ENCODE results near the gene S100A1. TPM values are rescaled to one million over a fixed set of nuclear protein-coding genes. Genes with fewer than 3 reads are reported as not detected.

The S100A1 gene
- total and polyA plus RNA-seq, 2 of the 13 experiments (the other 11 are each of a cell fraction or from before 2014, with no cell fraction given): 120 to 251 TPM

DNA sequence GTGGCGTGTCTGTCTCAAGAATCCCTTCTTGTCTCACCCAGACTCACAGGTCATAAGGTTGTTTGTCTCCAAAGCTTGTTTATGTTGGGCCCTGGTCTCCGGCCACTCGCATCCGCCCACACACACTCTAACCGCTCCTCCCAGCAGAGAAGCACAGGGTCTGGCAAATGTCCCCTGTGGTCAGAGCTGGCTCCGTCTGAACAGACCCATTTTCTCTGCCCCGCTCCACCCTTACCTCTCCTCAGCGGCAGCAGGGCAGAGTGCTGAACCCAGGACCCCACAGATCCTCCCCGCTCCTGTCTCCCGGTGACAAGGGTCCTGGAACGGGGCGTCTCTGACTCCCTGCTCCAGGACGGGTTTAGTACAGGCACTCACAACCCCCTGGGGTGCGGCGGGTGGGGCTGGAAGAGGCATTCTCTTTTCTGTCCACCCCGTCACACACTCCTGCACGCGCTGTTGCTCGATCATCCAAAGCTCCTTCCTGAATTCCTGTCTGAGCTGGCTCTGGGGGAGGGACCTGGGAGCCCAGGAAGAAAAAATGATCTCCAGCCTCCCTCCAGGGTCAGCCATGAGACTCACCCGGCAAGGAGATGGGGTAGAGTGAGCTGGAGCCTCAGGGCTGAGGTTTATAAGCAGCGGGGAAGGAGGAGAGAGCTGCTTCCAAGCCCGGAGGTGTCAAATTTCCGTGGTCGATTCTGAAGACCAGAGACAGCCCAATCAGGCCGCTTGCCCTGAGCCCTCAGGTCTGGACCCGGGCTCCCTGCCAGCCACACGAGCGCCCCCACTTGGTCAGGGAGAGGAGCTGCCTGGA, 1.1 kb upstream of the S100A1 start, which contains the start of gene S100A13 (continued):
- TF ChIP-seq GLI4 (CRISPR knock-in tag; IDR thresholded peaks at IDR 0.05; ENCODE audit: borderline replicate concordance): no peak
- peak; percentile 35; the same call in 1 of the 2 replicates for TF ChIP-seq MIER3 (CRISPR knock-in tag; IDR thresholded peaks at IDR 0.05; ENCODE audit: borderline replicate concordance)
- no peak for TF ChIP-seq ARID2 (CRISPR knock-in tag; IDR thresholded peaks at IDR 0.05; ENCODE audit: borderline replicate concordance)
- 0 out of 2 replicates have a peak, but pooled peaks have one; percentile 17 for TF ChIP-seq KDM3A (CRISPR knock-in tag; IDR thresholded peaks at IDR 0.05; ENCODE audit: low read depth)
- no peak for TF ChIP-seq PAX8 (CRISPR knock-in tag; IDR thresholded peaks at IDR 0.05; ENCODE audit: borderline replicate concordance)
- no peak for TF ChIP-seq KLF13 (CRISPR knock-in tag; IDR thresholded peaks at IDR 0.05)
- TF ChIP-seq ZFYVE20 (CRISPR knock-in tag; IDR thresholded peaks at IDR 0.05; ENCODE audit: borderline replicate concordance, low read depth): no peak
- peak; percentile 73 for TF ChIP-seq XRCC5 (optimal IDR thresholded peaks at IDR 0.05; ENCODE audit: low read length)
- TF ChIP-seq, protein P1, sequence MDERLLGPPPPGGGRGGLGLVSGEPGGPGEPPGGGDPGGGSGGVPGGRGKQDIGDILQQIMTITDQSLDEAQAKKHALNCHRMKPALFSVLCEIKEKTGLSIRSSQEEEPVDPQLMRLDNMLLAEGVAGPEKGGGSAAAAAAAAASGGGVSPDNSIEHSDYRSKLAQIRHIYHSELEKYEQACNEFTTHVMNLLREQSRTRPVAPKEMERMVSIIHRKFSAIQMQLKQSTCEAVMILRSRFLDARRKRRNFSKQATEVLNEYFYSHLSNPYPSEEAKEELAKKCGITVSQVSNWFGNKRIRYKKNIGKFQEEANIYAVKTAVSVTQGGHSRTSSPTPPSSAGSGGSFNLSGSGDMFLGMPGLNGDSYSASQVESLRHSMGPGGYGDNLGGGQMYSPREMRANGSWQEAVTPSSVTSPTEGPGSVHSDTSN (CRISPR knock-in tag; IDR thresholded peaks at IDR 0.05): no peak
- no peak for TF ChIP-seq PHF5A (CRISPR knock-in tag; IDR thresholded peaks at IDR 0.05; ENCODE audit: low read depth, unreplicated experiment)
- no peak for TF ChIP-seq ELF4 (CRISPR knock-in tag; IDR thresholded peaks at IDR 0.05; ENCODE audit: borderline replicate concordance)
- 0 out of 2 replicates have a peak, but pooled peaks have one; percentile 11 for TF ChIP-seq ZNF121 (CRISPR knock-in tag; IDR thresholded peaks at IDR 0.05)
- TF ChIP-seq NKX3-1 (CRISPR knock-in tag; IDR thresholded peaks at IDR 0.05): no peak
- no peak for TF ChIP-seq ZNF883 (CRISPR knock-in tag; IDR thresholded peaks at IDR 0.05; ENCODE audit: not compliant biosample characterization)
- TF ChIP-seq EP300 (IDR thresholded peaks at IDR 0.05; ENCODE audit: low read depth in 2 of 2, low read length in 2 of 2): no peak
- TF ChIP-seq EP300 (CRISPR knock-in tag; IDR thresholded peaks at IDR 0.05; ENCODE audit: borderline replicate concordance): no peak
- no peak for TF ChIP-seq BATF2 (CRISPR knock-in tag; IDR thresholded peaks at IDR 0.05)
- TF ChIP-seq ZNF792 (CRISPR knock-in tag; IDR thresholded peaks at IDR 0.05): no peak; the same call in 1 of the 2 replicates
- TF ChIP-seq, protein P2, sequence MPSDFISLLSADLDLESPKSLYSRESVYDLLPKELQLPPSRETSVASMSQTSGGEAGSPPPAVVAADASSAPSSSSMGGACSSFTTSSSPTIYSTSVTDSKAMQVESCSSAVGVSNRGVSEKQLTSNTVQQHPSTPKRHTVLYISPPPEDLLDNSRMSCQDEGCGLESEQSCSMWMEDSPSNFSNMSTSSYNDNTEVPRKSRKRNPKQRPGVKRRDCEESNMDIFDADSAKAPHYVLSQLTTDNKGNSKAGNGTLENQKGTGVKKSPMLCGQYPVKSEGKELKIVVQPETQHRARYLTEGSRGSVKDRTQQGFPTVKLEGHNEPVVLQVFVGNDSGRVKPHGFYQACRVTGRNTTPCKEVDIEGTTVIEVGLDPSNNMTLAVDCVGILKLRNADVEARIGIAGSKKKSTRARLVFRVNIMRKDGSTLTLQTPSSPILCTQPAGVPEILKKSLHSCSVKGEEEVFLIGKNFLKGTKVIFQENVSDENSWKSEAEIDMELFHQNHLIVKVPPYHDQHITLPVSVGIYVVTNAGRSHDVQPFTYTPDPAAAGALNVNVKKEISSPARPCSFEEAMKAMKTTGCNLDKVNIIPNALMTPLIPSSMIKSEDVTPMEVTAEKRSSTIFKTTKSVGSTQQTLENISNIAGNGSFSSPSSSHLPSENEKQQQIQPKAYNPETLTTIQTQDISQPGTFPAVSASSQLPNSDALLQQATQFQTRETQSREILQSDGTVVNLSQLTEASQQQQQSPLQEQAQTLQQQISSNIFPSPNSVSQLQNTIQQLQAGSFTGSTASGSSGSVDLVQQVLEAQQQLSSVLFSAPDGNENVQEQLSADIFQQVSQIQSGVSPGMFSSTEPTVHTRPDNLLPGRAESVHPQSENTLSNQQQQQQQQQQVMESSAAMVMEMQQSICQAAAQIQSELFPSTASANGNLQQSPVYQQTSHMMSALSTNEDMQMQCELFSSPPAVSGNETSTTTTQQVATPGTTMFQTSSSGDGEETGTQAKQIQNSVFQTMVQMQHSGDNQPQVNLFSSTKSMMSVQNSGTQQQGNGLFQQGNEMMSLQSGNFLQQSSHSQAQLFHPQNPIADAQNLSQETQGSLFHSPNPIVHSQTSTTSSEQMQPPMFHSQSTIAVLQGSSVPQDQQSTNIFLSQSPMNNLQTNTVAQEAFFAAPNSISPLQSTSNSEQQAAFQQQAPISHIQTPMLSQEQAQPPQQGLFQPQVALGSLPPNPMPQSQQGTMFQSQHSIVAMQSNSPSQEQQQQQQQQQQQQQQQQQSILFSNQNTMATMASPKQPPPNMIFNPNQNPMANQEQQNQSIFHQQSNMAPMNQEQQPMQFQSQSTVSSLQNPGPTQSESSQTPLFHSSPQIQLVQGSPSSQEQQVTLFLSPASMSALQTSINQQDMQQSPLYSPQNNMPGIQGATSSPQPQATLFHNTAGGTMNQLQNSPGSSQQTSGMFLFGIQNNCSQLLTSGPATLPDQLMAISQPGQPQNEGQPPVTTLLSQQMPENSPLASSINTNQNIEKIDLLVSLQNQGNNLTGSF (CRISPR knock-in tag; IDR thresholded peaks at IDR 0.05): peak; percentile 75
- peak; percentile 59 for TF ChIP-seq YY1 (IDR thresholded peaks at IDR 0.05; ENCODE audit: insufficient read depth, insufficient replicate concordance, low read depth, low read length)
- no peak for TF ChIP-seq TCF7L2 (IDR thresholded peaks at IDR 0.05; ENCODE audit: low read depth, low read length)
- no peak for TF ChIP-seq ZEB1 (IDR thresholded peaks at IDR 0.05; ENCODE audit: insufficient replicate concordance, low read depth)
- TF ChIP-seq CHD4 (IDR thresholded peaks at IDR 0.05; ENCODE audit: borderline replicate concordance, low read length): 0 out of 2 replicates have a peak, but pooled peaks have one; percentile 18
- TF ChIP-seq ZBTB38 (CRISPR knock-in tag; IDR thresholded peaks at IDR 0.05): peak; percentile 62
